A549 treated with CpdA at 1 μM for 4 hours (cell line): ENCODE data around the gene TMEM81. TPM values are rescaled to one million over a fixed set of nuclear protein-coding genes. Genes with fewer than 3 reads are reported as not detected.

Experiments used
- total RNA-seq: library from RNA; stranded (reverse); fragments of 200-300 nt; extraction: Qiagen RNA extraction; gene quantifications from 5 replicates; pipeline ENCODE4 v1.2.3, GENCODE V29; 2022; ENCODE audit warnings: low read depth

Gene TMEM81, protein sequence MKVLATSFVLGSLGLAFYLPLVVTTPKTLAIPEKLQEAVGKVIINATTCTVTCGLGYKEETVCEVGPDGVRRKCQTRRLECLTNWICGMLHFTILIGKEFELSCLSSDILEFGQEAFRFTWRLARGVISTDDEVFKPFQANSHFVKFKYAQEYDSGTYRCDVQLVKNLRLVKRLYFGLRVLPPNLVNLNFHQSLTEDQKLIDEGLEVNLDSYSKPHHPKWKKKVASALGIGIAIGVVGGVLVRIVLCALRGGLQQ
- 2.4 to 3.9 TPM (median 2.8 TPM) in 5 replicates for total RNA-seq

DNA sequence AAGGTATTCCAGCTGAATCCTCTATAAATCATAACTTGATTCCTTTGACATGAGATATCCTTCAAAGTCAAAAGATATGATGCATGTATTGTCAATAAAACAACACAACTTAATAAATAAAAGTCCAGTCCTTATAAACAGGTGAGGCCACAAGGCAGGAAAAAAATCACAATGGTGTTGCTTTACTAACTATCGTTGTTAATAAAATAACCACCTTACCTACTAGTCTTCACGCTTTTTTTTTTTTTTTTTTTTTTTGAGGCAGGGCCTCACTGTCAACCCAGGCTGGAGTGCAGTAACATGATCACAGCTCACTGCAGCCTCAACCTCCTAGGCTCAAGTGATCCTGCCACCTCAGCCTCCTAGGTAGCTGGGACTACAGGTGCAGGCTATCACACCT lies at the start of gene TMEM81:
Gene TMEM81 (minus strand): TSS at position 101 of the 400 bp plus-strand sequence. CDS start 140 bp downstream, outside the sequence.

DNA sequence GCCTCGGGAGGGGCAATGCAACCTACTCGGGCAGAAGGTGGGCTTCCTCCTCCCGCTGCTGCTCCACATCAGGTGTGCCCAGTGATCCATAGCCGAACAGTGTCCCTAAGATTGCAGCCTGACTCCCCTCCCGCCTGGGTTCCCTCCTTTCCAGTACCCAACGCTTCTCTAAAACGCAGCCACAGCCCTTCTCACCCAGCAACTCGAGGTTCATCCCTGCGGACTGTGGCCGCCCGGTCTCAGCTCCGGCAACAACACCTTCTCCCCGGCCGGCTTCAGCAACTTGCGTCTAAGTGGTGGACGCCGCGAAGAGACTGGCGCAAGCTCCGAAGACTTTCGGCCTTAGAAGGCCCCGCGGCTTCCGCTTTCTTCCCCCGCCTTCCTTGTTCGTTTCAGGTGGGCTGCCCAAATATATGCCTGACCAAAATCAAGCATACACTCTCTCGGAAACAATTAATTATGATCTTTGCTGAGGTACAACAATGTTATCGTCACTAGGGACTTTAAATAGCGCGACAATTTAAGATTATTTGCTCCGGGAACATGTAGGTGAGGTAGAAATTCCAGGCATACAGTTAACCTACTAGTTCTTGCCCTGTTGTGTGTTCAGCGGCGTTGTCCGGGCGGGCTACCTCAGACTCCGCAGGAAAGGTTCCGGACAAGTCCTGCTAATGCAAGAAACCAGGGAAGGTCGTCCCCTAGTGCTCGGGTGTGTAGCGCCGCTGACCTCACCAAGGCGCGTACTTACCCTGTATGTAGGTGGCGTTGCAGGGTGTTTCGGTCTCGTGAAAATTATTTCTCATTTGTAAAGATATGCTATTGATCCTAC lies 37.6 kb upstream of the TMEM81 start, which contains the start of gene RBBP5:
Gene RBBP5 (minus strand): TSS at position 319 of the 829 bp plus-strand sequence. CDS start 105 bp downstream, at position 214.

DNA sequence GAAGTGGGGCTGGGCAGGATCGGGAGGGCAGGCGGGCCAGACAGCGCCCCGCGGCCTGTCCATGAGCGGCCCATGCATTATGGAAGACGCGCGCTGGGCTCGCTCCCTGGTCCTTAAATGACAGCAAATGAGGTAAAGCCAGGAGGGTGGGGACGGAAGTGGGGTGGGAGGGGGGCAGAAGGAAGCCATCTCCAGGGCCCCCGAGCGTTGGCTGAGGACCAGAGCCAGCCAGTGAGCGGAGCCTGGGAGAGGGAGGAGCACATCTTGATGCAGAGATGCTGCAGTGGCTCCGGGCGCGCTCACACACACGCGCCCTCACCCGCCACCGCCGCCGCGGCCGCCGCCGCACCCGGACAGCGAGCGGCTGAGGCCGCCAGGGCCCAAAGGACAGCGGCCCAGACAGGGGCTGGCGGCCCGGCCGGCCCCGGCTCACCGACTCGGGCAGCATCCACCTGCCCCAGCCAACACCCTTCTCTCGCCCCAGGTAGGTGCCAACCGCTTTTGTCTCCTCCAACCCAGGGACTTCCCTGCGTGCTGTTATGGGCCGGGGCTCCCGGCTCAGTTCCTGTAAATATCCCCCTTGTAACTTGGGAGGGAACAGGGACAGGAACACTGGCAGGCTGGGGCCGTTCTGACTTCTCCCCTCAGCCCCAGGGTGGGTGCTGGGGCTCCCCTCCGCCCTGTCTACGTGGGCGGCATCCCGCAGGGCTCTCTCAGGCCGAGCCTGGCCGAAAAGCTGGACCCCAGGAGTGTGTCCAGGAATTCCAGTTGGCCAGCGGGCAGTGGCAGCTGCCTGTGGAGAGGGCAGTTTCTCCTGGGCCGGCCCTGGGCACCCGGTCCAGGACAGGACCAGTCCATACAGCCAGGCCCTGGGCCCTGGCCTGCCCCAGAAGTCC lies 41.1 kb downstream of the TMEM81 start, which contains the start of gene CNTN2:
Gene CNTN2 (plus strand): TSS at position 302 of the 896 bp plus-strand sequence. CDS start 9,974 bp downstream, outside the sequence.

Other genes starting within 250 kb of the TMEM81 start
- 1.6 to 2.3 TPM (median 2.0 TPM) in 5 replicates for gene NFASC, start 213.6 kb downstream of the TMEM81 start, total RNA-seq
- gene CNTN2, start 41.2 kb downstream of the TMEM81 start, total RNA-seq: 0.03 to 0.28 TPM (median 0.05 TPM) in 3 of 5 replicates, not detected in the others
- 12.6 to 16.7 TPM (median 13.6 TPM) in 5 replicates for gene RBBP5, start 37.5 kb upstream of the TMEM81 start, total RNA-seq
- 7.6 to 11.1 TPM (median 9.3 TPM) in 5 replicates for gene DSTYK, start 127.2 kb upstream of the TMEM81 start, total RNA-seq
- 2.8 to 3.2 TPM (median 3.1 TPM) in 5 replicates for gene TMCC2, start 143.5 kb upstream of the TMEM81 start, total RNA-seq
- 30.1 to 35.0 TPM (median 32.1 TPM) in 5 replicates for gene NUAK2, start 237.3 kb upstream of the TMEM81 start, total RNA-seq